Small intestine (tissue), 7 donors: ENCODE measurements around the gene C1QB. TPM values are rescaled to one million over a fixed set of nuclear protein-coding genes. Genes with fewer than 3 reads are reported as not detected.
A peak's percentile ranks its signal among the peaks of the same experiment; 100 is the strongest.

ENCODE experiments used
- DNase-seq, 2 donors: peaks; one replicate each; pipeline versions ENCODE4 v3.0.0 to v3.0.0-alpha.2; 2013
- FAIRE-seq: peaks from 2 replicates; lab custom pipeline; 2012; peaks lifted over from hg19 to GRCh38; lab: Jason Lieb, UNC
- H3K27ac ChIP-seq, 3 donors: one replicate each; pipeline ENCODE4 v1.5.1; 2013; ENCODE audit warnings: low read length in 2 of 3, mild to moderate bottlenecking in 2 of 3, control low read depth in 1 of 3, inconsistent platforms in 1 of 3, low read depth in 1 of 3, moderate library complexity in 1 of 3
- H3K27me3 ChIP-seq, 3 donors: one replicate each; pipeline ENCODE4 v1.6.1; 2013; ENCODE audit warnings: low read length in 3 of 3, inconsistent platforms in 1 of 3; ENCODE audit not compliant: control insufficient read depth in 3 of 3, insufficient read depth in 3 of 3
- H3K36me3 ChIP-seq, 3 donors: one replicate each; pipeline ENCODE4 v1.6.1; 2013; ENCODE audit warnings: low read length in 3 of 3, inconsistent platforms in 1 of 3, low read depth in 1 of 3, mild to moderate bottlenecking in 1 of 3, moderate library complexity in 1 of 3; ENCODE audit not compliant: control insufficient read depth in 3 of 3, insufficient read depth in 2 of 3
- H3K4me1 ChIP-seq, 3 donors: one replicate each; pipeline ENCODE4 v1.6.1; 2013; ENCODE audit warnings: low read length in 2 of 3, inconsistent platforms in 1 of 3, low read depth in 1 of 3, mild to moderate bottlenecking in 1 of 3, moderate library complexity in 1 of 3; ENCODE audit not compliant: control insufficient read depth in 3 of 3, insufficient read depth in 2 of 3
- H3K4me3 ChIP-seq, 3 donors: one replicate each; pipeline ENCODE4 v1.5.1; 2013; ENCODE audit warnings: low read length in 3 of 3, control low read depth in 1 of 3, inconsistent platforms in 1 of 3, low read depth in 1 of 3, mild to moderate bottlenecking in 1 of 3, moderate library complexity in 1 of 3
- H3K9me3 ChIP-seq, 2 donors: one replicate each; pipeline ENCODE4 v1.6.1; 2013; ENCODE audit warnings: low read depth in 1 of 2, low read length in 1 of 2; ENCODE audit not compliant: control insufficient read depth in 2 of 2, insufficient read depth in 1 of 2
- WGBS, 3 donors: extraction: QIAGEN DNeasy Blood & Tissue Kit; methylation state at CpG; one replicate each; pipeline ENCODE4 v1.1.7; 2013; 5-methylcytosine and 5-hydroxymethylcytosine counted together
- polyA plus RNA-seq, 4 donors: library from polyadenylated mRNA; stranded (reverse) in 3 of 4; unstranded in 1 of 4; fragments of 200-250 nt in 3 of 4; fragments of 120-200 nt in 1 of 4; gene quantifications; one replicate each; pipeline versions ENCODE4 v1.2.1 to v1.2.3, GENCODE V29; 2013
- donor health status: healthy with polysubstance abuse.
- donor health status: control.
- donor health status: control.
- donor health status: Bipolar disorder and iron deficiency.
- donor health status: healthy.

Gene C1QB
- polyA plus RNA-seq, 4 donors: 33.5 to 255 (median 95.1) TPM

DNA sequence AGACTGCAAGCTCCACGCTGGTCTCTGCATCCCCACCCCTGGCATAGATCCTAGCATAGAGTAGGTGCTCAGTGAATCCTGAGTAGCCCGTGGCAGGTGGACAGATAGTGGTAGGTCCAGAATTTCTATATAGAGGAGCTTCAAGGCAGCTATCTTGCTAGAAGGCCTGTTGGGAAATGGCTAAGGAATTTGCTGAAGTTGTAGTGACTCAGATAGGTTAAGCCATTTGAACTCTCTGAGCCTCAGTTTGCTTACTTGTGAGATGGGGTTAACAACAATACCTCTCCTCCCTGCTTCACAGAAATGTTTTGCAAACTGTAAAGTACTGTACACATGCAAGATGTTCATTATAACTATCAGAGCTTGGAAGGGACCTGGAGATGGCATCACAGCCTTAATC lies 34.2 kb downstream of the C1QB start:
- Histone ChIP-seq H3K27me3 (no peaks in the 10 kb centered on the region), H3K4me3 (no peak overlapping the region), H3K9me3 (no peaks in the 10 kb centered on the region), H3K4me1 (no peaks in the 10 kb centered on the region), H3K27ac (no peak overlapping the region), H3K36me3 (no peaks in the 10 kb centered on the region)
- DNase-seq: no peak
- WGBS, 3 donors: 73 to 93% (median 88%) methylated on average over 2 of the region's 2 CpGs
- no peak for FAIRE-seq

DNA sequence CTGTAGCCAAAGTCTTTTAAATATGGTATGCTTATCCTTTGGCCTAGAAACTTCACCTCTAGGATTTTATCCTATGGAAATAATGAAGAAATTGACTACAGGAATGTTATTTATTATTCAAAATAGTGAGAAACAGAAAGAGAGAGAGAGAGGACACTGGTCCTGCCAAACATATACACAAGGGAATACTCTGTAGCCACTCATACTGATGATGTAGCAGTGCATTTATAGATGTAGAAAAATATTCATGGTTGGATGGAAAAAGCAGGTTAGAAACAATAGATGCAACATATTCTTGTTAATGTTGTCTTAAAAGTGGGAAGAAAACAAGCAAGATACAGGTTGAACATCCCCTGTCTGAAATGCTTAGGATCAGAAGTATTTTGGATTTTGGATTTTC lies 35.4 kb downstream of the C1QB start:
- no peaks in the 10 kb centered on the region for H3K4me1 ChIP-seq
- no peaks in the 10 kb centered on the region for H3K27me3 ChIP-seq
- H3K9me3 ChIP-seq: no peaks in the 10 kb centered on the region
- no peak overlapping the region for H3K4me3 ChIP-seq
- H3K27ac ChIP-seq: no peak overlapping the region
- no peak for DNase-seq
- FAIRE-seq: no peak
- no peaks in the 10 kb centered on the region for H3K36me3 ChIP-seq

DNA sequence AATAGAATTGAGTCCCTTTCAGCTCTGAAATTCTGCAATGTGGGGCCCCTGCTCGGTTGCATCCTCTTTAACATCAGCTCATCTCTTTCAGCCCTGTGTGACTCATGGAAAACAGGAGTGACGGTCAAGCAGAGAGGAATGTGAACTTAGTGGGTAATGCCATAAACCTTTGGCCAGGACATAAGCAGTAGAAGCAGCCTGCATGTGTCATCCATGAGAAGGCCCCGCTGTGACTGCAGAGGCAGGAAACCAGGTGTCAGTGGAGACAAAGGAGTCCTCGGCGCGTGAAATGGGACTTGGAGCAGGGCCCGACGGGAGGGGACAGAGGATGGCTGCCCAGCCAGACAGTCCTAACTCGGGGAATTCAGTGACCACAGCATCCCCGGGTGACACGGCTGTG lies 36.5 kb downstream of the C1QB start:
- 46 to 70% (median 55%) methylated on average over 11 of the region's 11 CpGs for WGBS, 3 donors
- DNase-seq: peak; percentile 46 to 75
- Histone ChIP-seq H3K27ac (no peak overlapping the region), H3K4me3 (no peak overlapping the region), H3K9me3 (no peaks in the 10 kb centered on the region), H3K27me3 (no peaks in the 10 kb centered on the region), H3K4me1 (no peaks in the 10 kb centered on the region), H3K36me3 (no peaks in the 10 kb centered on the region)
- no peak for FAIRE-seq

DNA sequence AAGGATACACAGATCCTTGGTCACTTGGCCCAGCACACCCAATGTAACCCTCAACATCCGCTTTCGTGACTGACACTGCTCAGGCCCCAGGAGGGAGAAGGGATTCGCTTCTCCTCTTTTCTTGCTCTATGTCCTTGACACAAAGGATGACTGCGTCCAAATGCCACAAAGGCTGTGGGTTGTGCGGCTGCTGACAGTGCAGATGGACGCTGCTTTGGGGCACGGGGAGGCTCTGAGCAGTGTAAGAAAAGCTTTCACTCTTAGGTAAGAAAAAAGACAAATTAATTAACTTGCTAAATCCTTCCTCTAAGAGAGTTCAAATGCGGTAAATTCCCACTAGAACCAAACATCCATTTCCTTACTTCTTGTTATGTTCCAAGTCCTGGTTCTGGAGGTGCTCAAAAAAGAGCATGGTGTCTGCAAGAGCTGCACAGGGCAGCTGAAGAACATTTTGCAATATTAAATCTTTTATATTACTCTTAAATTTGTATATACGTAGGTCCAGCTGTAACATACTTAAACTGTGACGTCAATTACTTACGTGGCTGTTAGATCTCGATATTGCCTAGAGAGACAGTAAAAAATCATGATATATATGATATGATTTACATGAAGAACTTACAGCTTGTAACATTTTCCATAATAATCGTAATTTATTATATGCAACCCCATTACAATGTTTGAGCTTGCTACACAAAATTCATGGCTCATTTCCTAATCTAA lies 38.2 kb downstream of the C1QB start:
- H3K27ac ChIP-seq: no peak overlapping the region
- DNase-seq (no peak), FAIRE-seq (no peak)
- H3K4me3 ChIP-seq: no peak overlapping the region
- no peaks in the 10 kb centered on the region for H3K27me3 ChIP-seq
- H3K36me3 ChIP-seq: no peaks in the 10 kb centered on the region
- WGBS, 3 donors: 72 to 87% (median 74%) methylated on average over 13 of the region's 13 CpGs
- no peaks in the 10 kb centered on the region for H3K4me1 ChIP-seq
- no peaks in the 10 kb centered on the region for H3K9me3 ChIP-seq

DNA sequence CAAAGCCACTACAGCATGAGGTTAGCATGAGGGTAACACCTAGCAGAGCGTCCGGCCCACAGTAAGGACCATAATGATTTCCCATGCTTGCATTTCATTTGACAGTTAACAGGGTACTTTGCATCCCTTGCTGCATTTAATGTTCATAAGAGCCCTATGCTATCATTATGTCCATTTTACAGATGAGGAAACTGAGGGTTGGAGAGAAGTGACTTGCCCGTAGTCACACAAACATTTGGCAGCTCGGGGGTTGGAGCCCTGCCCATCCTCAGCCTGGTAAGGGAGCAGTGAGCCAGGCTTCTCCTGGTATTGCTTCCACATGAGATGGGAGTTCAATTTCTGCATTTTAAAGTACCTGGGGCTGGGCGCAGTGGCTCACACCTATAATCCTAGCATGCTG lies 41.1 kb downstream of the C1QB start:
- H3K27me3 ChIP-seq: no peaks in the 10 kb centered on the region
- no peaks in the 10 kb centered on the region for H3K36me3 ChIP-seq
- no peak overlapping the region for H3K27ac ChIP-seq
- no peaks in the 10 kb centered on the region for H3K9me3 ChIP-seq
- DNase-seq (no peak), FAIRE-seq (no peak)
- no peak overlapping the region for H3K4me3 ChIP-seq
- 85 to 95% (median 89%) methylated on average over 5 of the region's 5 CpGs for WGBS, 3 donors
- peaks cover 0 to 13% (median 0%) of the 10 kb centered on the region in 3 donors for H3K4me1 ChIP-seq

DNA sequence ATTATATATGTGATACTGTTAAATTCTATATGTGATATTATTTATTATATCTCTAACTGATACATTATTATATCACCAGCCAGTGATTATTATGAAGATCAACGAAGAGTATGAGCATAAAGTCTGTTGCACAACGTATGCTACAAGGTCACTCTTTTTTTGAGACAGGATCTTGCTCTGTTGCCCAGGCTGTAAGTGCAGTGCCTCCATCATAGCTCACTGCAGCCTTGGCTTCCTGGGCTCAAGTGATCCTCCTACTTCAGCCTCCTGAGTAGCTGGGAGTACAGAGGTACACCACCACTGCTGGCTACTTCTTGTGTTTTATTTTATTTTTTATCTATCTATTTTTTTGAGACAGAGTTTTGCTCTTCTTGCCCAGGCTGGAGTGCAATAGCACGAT lies 43.6 kb downstream of the C1QB start:
- no peaks in the 10 kb centered on the region for H3K36me3 ChIP-seq
- H3K9me3 ChIP-seq: no peaks in the 10 kb centered on the region
- no peak for FAIRE-seq
- DNase-seq: no peak
- H3K4me3 ChIP-seq: no peak overlapping the region
- H3K27me3 ChIP-seq: no peaks in the 10 kb centered on the region
- no peak overlapping the region for H3K27ac ChIP-seq
- 61 to 73% (median 65%) methylated on average over 3 of the region's 3 CpGs for WGBS, 3 donors
- peaks cover 0 to 25% (median 0%) of the 10 kb centered on the region in 3 donors for H3K4me1 ChIP-seq

DNA sequence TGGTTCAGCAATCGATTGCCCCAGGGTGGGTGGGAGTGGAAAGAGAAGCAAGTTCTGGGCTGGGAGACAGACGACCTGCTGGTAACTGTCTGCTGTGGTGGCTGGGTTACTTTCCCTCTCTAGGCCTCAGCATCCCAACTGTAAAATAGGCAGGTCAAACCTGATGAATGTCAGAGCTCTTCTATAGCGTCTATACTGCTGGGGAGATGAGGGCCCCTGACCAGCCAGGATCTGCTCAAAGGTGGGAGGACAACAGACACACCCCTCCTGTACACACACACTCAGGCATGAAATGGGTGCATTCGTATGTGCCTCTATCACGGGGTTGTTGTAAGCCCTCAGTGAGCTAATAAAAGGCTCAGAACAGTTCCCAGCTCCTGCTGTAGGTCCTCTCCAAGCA lies 44.9 kb downstream of the C1QB start:
- Histone ChIP-seq H3K27me3 (no peaks in the 10 kb centered on the region), H3K4me3 (no peak overlapping the region), H3K9me3 (no peaks in the 10 kb centered on the region), H3K27ac (peak overlapping the region in 1 of 3 donors; percentile 38), H3K36me3 (no peaks in the 10 kb centered on the region), H3K4me1 (peaks cover 0 to 37% (median 0%) of the 10 kb centered on the region in 3 donors)
- 30 to 63% (median 41%) methylated on average over 5 of the region's 5 CpGs for WGBS, 3 donors
- FAIRE-seq (no peak), DNase-seq (peak in 1 of 2 donors; percentile 47)

DNA sequence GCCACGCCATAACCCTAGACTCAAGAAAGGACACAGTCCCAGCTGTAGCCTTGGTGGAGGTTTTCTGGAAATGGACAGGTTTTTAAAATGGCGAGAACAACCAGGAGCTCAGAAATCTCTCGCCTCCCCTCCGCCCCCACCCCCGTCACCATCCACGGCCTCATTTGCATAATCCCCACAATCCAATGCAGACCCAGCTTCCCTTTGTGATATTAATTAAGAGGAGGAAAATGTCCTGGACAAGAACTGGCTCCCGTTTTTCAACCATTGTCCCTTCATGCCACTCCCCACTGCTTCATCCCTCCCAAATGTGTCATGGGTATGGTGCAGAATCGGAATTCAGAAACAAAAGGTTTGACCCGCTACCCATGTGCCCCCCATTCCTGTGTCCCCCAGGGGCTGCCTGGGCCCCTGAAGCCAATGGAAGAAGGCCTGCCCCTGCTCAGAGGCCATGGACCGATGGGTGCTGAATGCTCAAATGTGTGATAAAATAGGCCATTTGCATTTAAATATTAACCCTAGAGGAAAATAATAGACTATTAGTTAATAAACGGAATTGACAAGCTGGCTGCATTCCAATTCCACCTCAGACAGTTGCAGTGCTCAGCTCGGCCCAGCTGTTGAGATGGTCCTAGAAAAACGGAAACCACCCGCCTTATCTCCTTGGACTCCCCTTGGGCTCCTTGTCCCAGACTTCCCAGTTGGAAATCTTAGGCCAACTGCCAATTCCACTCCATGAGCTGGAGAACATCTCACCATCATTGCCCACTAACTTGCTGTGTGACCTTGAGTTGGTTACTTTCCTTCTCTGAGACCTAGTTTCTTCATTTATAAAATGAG lies 46.9 kb downstream of the C1QB start:
- Histone ChIP-seq H3K27me3 (no peaks in the 10 kb centered on the region), H3K27ac (peak overlapping the region in 1 of 3 donors; percentile 49), H3K9me3 (no peaks in the 10 kb centered on the region), H3K4me3 (no peak overlapping the region), H3K4me1 (peaks cover 0 to 51% (median 0%) of the 10 kb centered on the region in 3 donors), H3K36me3 (no peaks in the 10 kb centered on the region)
- FAIRE-seq: no peak
- peak; percentile 51 to 59 for DNase-seq
- 19 to 52% (median 48%) methylated on average over 14 of the region's 14 CpGs for WGBS, 3 donors
